SK-N-SH (cell line): ENCODE data around the gene USE1. TPM values are rescaled to one million over a fixed set of nuclear protein-coding genes. Genes with fewer than 3 reads are reported as not detected.

Experiments used
- CTCF ChIA-PET: fragments of 300-600, 350-600 bp; formaldehyde crosslinking; extraction: SDS; loops from one replicate; lab custom pipeline; 2021; lab: Yijun Ruan, JAX
- POLR2A ChIA-PET: fragments of 350-600 bp; sonication (Branson Sonifier 250); formaldehyde crosslinking; extraction: SDS; loops from one replicate; lab custom pipeline; 2020; ENCODE audit warnings: antibody characterized with exemption, inconsistent platforms; lab: Yijun Ruan, JAX
- DNase-seq: peaks from one replicate; pipeline ENCODE4 v3.0.0; 2012
- H2AFZ ChIP-seq: fragments of 200-600 bp; sonication (generic); 2 replicates; pipeline ENCODE4 v1.8.1; 2016; ENCODE audit warnings: antibody characterized with exemption, mild to moderate bottlenecking, low read depth
- H3F3A ChIP-seq: fragments of 200-600 bp; sonication (generic); replicated peaks from 2 replicates; pipeline ENCODE3; 2016; ENCODE audit warnings: antibody characterized with exemption, mild to moderate bottlenecking; ENCODE audit not compliant: insufficient read depth
- H3K27ac ChIP-seq, 2 experiments: fragments of 200-500 bp in 1 of 2; fragments of 200-600 bp in 1 of 2; sonication (Bioruptor generic) in 1 of 2; sonication (generic), shearing (Covaris generic) in 1 of 2; 2 replicates each; pipeline versions ENCODE4 v1.5.1 to v1.6.1; 2014 to 2016; ENCODE audit warnings: low read depth in 2 of 2, inconsistent platforms in 1 of 2, low read length in 1 of 2, mild to moderate bottlenecking in 1 of 2, mixed read lengths in 1 of 2
- H3K27me3 ChIP-seq: fragments of 200-600 bp; sonication (generic), shearing (Covaris generic); 2 replicates; pipeline ENCODE4 v1.6.1; 2016; ENCODE audit warnings: mixed run types; ENCODE audit not compliant: insufficient read depth
- H3K36me3 ChIP-seq, 2 experiments: fragments of 200-500 bp in 1 of 2; fragments of 200-600 bp in 1 of 2; sonication (Bioruptor generic) in 1 of 2; sonication (generic) in 1 of 2; replicated peaks in 1 of 2; 2 replicates each; pipeline versions ENCODE3 to v1.5.1; 2014 to 2016; ENCODE audit warnings: low read length in 1 of 2, mild to moderate bottlenecking in 1 of 2; ENCODE audit not compliant: insufficient read depth in 2 of 2, control insufficient read depth in 1 of 2
- H3K4me1 ChIP-seq, 2 experiments: fragments of 200-500 bp in 1 of 2; fragments of 200-600 bp in 1 of 2; sonication (Bioruptor generic) in 1 of 2; sonication (generic), shearing (Covaris generic) in 1 of 2; 2 replicates each; pipeline versions ENCODE4 v1.5.1 to v1.6.1; 2014 to 2016; ENCODE audit warnings: low read depth in 1 of 2, low read length in 1 of 2, mixed run types in 1 of 2; ENCODE audit not compliant: insufficient read depth in 2 of 2, control insufficient read depth in 1 of 2
- H3K4me2 ChIP-seq: fragments of 200-600 bp; sonication (generic), shearing (Covaris generic); 2 replicates; pipeline ENCODE4 v1.6.1; 2017; ENCODE audit warnings: mixed run types
- H3K4me3 ChIP-seq, 2 experiments: fragments of 200-500 bp in 1 of 2; fragments of 200-600 bp in 1 of 2; sonication (Bioruptor generic) in 1 of 2; sonication (generic), shearing (Covaris generic) in 1 of 2; 2 replicates each; pipeline versions ENCODE4 v1.5.1 to v1.8.1; 2014 to 2016; ENCODE audit warnings: low read depth in 2 of 2, inconsistent platforms in 1 of 2, low read length in 1 of 2, mild to moderate bottlenecking in 1 of 2, mixed read lengths in 1 of 2, moderate library complexity in 1 of 2
- H3K79me2 ChIP-seq: fragments of 200-600 bp; sonication (generic); 2 replicates; pipeline ENCODE4 v1.8.1; 2017; ENCODE audit warnings: mild to moderate bottlenecking; ENCODE audit not compliant: insufficient read depth
- H3K9ac ChIP-seq: fragments of 200-600 bp; sonication (generic); 2 replicates; pipeline ENCODE4 v1.6.1; 2017; ENCODE audit warnings: mixed run types
- H3K9me2 ChIP-seq: fragments of 200-600 bp; sonication (generic); 2 replicates; pipeline ENCODE4 v1.6.1; 2017; ENCODE audit warnings: mixed run types
- H3K9me3 ChIP-seq: fragments of 200-600 bp; sonication (generic); 2 replicates; pipeline ENCODE4 v1.6.1; 2017; ENCODE audit warnings: mixed run types, mild to moderate bottlenecking, moderate library complexity
- H4K20me1 ChIP-seq: fragments of 200-600 bp; sonication (generic); 2 replicates; pipeline ENCODE4 v1.6.1; 2017; ENCODE audit warnings: mild to moderate bottlenecking, mixed run types; ENCODE audit not compliant: insufficient read depth
- EP300 ChIP-seq, 2 experiments: IDR thresholded peaks; 2 replicates each; pipeline versions ENCODE4 v1.4.0 to v1.6.1; 2012; ENCODE audit warnings: borderline replicate concordance in 1 of 2, low read depth in 1 of 2, low read length in 1 of 2
- FOSL2 ChIP-seq: IDR thresholded peaks from 2 replicates; pipeline ENCODE4 v1.4.0; 2012; ENCODE audit warnings: low read depth, mild to moderate bottlenecking, moderate library complexity, borderline replicate concordance
- FOXJ3 ChIP-seq: sonication (generic); formaldehyde crosslinking; IDR thresholded peaks from 2 replicates; pipeline ENCODE4 v1.5.1; 2020; ENCODE audit warnings: mild to moderate bottlenecking, missing genetic modification reagents
- FOXM1 ChIP-seq: IDR thresholded peaks from 2 replicates; pipeline ENCODE4 v1.4.0; 2012; ENCODE audit warnings: low read depth, mild to moderate bottlenecking
- NFIC ChIP-seq: IDR thresholded peaks from 2 replicates; pipeline ENCODE4 v1.4.0; 2012; ENCODE audit warnings: borderline replicate concordance
- NRF1 ChIP-seq: IDR thresholded peaks from 2 replicates; pipeline ENCODE4 v1.6.1; 2012; ENCODE audit warnings: low read depth, mild to moderate bottlenecking, low read length
- RCOR1 ChIP-seq: fragments of 150-350 bp; IDR thresholded peaks from 2 replicates; pipeline ENCODE4 v1.6.1; 2017; ENCODE audit warnings: antibody characterized with exemption, low read length
- RXRA ChIP-seq: IDR thresholded peaks from 2 replicates; pipeline ENCODE4 v1.4.0; 2012; ENCODE audit warnings: low read depth, mild to moderate bottlenecking, borderline replicate concordance
- TAF1 ChIP-seq: IDR thresholded peaks from 2 replicates; pipeline ENCODE4 v1.6.1; 2012; ENCODE audit warnings: low read depth, mild to moderate bottlenecking, low read length, moderate library complexity, borderline replicate concordance
- TCF12 ChIP-seq: IDR thresholded peaks from 2 replicates; pipeline ENCODE4 v1.4.0; 2012
- TEAD4 ChIP-seq: IDR thresholded peaks from 2 replicates; pipeline ENCODE4 v1.4.0; 2012; ENCODE audit warnings: mild to moderate bottlenecking, borderline replicate concordance; ENCODE audit not compliant: insufficient read depth
- WGBS: methylation state at CpG from one replicate; pipeline ENCODE4 v1.1.6; 2017; ENCODE audit warnings: low lambda C conversion rate; 5-methylcytosine and 5-hydroxymethylcytosine counted together
- polyA plus RNA-seq, 3 experiments: library from polyadenylated mRNA; depleted of rRNA; stranded (reverse); fragments of >200 nt; gene quantifications; 2 replicates each; pipeline ENCODE4 v1.2.3, GENCODE V29; 2012
- TF ChIP-seq, protein P1 (sequence below): fragments of 150-350 bp; IDR thresholded peaks from 2 replicates; pipeline ENCODE4 v1.6.1; 2017; ENCODE audit warnings: antibody characterized with exemption, low read length, low read depth, borderline replicate concordance
- TF ChIP-seq, protein P2 (sequence below): IDR thresholded peaks from 2 replicates; pipeline ENCODE4 v1.6.1; 2012; ENCODE audit warnings: mild to moderate bottlenecking, low read depth, low read length, moderate library complexity
- TF ChIP-seq, protein P3 (sequence below): fragments of 200-600 bp; sonication (generic); IDR thresholded peaks from 2 replicates; pipeline ENCODE4 v1.6.1; 2017; ENCODE audit warnings: antibody characterized with exemption, mild to moderate bottlenecking, moderate library complexity
- TF ChIP-seq, protein P4 (sequence below): IDR thresholded peaks from 2 replicates; pipeline ENCODE4; 2012
- TF ChIP-seq, protein P5 (sequence below): fragments of 150-350 bp; IDR thresholded peaks from 2 replicates; pipeline ENCODE4 v1.6.1; 2016; ENCODE audit warnings: mild to moderate bottlenecking, low read depth, low read length
- TF ChIP-seq, protein P6 (sequence below): IDR thresholded peaks from 2 replicates; pipeline ENCODE4 v1.4.0; 2012; ENCODE audit warnings: low read depth, borderline replicate concordance

The USE1 gene
- polyA plus RNA-seq, 1 of the 3 experiments (the other 2 are of a cell fraction): 81.8 TPM

DNA sequence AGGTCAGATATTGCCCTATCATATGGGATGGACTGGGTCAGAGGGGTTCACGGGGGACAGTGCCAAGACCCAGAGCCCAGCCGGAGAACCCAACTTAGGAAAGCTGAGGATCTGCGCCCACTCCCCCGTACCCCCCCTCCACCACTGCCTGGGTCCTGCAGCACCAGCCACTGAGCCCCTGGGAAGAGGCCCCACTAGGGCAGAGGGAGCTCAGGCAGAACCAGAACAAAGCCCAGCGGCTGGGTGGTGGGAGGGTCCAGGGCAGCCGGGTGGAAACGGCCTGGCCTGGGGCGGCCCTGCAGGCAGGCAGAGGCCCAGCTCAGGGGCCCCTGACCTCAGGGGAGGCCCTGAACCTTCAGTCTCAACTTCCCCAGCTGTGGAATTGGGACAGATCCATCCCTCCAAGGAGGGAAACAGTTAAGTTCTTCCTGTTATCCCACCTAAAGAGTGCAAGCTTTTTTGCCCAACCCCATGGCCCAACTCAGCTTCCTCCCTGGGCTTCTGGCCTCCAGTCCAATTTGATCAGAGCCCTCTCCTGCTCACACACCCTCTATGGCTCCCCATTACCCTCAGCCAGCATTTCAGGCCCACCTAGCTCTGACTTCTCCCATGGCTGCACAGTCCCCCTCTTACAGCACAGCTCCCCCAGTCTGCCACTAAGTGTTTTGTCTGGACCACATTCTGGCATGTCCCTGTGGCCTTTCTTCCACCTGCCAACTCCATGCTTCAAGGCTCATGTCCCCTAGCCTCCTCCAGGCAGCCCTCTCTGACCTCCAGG, 27.5 kb downstream of the USE1 start:
- ChIA-PET POLR2A (interaction anchor here (0.8 to 3.7 kb wide), 4 partner anchors 25 to 63 kb away, joined by 4 to 15 read pairs (median 8); partner anchors contain the start of genes ANKLE1, BABAM1, MRPL34 and USE1), CTCF (interaction anchor here (0.8 to 3.1 kb wide), 6 partner anchors 8 to 103 kb away, joined by 3 to 13 read pairs (median 3); partner anchors contain the start of gene USE1)
- DNase-seq: no peak
- peak overlapping the region; percentile 92 to 97 for H3K4me3 ChIP-seq
- H3K4me2 ChIP-seq: peak overlapping the region; percentile 99
- 100% methylated on average over 3 of the region's 8 CpGs for WGBS
- H3K9me3 ChIP-seq: no peaks in the 10 kb centered on the region
- no peaks in the 10 kb centered on the region for H3K27me3 ChIP-seq
- H3K36me3 ChIP-seq: peaks cover 3 to 7% of the 10 kb centered on the region in 2 experiments
- peaks cover 6 to 19% of the 10 kb centered on the region in 2 experiments; a peak in 2 of 4 replicates for H3K4me1 ChIP-seq
- peaks cover 70% of the 10 kb centered on the region for H3K79me2 ChIP-seq
- H3K27ac ChIP-seq: no peak overlapping the region
- H3F3A ChIP-seq: peaks cover 17% of the 10 kb centered on the region
- H3K9me2 ChIP-seq: no peaks in the 10 kb centered on the region
- no peak overlapping the region for H2AFZ ChIP-seq
- no peak overlapping the region; the same call in 1 of the 2 replicates for H3K9ac ChIP-seq
- TF ChIP-seq RXRA (no peak), TEAD4 (no peak), FOXM1 (no peak), NFIC (no peak), TAF1 (no peak), EP300 (IDR thresholded peaks at IDR 0.05; ENCODE audit: borderline replicate concordance in 1 of 2, low read depth in 1 of 2, low read length in 1 of 2) (no peak), NRF1 (no peak), TCF12 (no peak), FOXJ3 (CRISPR knock-in tag) (no peak), RCOR1 (no peak), FOSL2 (no peak)
- TF ChIP-seq, protein P1, sequence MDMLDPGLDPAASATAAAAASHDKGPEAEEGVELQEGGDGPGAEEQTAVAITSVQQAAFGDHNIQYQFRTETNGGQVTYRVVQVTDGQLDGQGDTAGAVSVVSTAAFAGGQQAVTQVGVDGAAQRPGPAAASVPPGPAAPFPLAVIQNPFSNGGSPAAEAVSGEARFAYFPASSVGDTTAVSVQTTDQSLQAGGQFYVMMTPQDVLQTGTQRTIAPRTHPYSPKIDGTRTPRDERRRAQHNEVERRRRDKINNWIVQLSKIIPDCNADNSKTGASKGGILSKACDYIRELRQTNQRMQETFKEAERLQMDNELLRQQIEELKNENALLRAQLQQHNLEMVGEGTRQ: no peak
- TF ChIP-seq, protein P2, sequence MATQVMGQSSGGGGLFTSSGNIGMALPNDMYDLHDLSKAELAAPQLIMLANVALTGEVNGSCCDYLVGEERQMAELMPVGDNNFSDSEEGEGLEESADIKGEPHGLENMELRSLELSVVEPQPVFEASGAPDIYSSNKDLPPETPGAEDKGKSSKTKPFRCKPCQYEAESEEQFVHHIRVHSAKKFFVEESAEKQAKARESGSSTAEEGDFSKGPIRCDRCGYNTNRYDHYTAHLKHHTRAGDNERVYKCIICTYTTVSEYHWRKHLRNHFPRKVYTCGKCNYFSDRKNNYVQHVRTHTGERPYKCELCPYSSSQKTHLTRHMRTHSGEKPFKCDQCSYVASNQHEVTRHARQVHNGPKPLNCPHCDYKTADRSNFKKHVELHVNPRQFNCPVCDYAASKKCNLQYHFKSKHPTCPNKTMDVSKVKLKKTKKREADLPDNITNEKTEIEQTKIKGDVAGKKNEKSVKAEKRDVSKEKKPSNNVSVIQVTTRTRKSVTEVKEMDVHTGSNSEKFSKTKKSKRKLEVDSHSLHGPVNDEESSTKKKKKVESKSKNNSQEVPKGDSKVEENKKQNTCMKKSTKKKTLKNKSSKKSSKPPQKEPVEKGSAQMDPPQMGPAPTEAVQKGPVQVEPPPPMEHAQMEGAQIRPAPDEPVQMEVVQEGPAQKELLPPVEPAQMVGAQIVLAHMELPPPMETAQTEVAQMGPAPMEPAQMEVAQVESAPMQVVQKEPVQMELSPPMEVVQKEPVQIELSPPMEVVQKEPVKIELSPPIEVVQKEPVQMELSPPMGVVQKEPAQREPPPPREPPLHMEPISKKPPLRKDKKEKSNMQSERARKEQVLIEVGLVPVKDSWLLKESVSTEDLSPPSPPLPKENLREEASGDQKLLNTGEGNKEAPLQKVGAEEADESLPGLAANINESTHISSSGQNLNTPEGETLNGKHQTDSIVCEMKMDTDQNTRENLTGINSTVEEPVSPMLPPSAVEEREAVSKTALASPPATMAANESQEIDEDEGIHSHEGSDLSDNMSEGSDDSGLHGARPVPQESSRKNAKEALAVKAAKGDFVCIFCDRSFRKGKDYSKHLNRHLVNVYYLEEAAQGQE: no peak
- TF ChIP-seq, protein P3, sequence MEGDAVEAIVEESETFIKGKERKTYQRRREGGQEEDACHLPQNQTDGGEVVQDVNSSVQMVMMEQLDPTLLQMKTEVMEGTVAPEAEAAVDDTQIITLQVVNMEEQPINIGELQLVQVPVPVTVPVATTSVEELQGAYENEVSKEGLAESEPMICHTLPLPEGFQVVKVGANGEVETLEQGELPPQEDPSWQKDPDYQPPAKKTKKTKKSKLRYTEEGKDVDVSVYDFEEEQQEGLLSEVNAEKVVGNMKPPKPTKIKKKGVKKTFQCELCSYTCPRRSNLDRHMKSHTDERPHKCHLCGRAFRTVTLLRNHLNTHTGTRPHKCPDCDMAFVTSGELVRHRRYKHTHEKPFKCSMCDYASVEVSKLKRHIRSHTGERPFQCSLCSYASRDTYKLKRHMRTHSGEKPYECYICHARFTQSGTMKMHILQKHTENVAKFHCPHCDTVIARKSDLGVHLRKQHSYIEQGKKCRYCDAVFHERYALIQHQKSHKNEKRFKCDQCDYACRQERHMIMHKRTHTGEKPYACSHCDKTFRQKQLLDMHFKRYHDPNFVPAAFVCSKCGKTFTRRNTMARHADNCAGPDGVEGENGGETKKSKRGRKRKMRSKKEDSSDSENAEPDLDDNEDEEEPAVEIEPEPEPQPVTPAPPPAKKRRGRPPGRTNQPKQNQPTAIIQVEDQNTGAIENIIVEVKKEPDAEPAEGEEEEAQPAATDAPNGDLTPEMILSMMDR: no peak
- TF ChIP-seq, protein P4, sequence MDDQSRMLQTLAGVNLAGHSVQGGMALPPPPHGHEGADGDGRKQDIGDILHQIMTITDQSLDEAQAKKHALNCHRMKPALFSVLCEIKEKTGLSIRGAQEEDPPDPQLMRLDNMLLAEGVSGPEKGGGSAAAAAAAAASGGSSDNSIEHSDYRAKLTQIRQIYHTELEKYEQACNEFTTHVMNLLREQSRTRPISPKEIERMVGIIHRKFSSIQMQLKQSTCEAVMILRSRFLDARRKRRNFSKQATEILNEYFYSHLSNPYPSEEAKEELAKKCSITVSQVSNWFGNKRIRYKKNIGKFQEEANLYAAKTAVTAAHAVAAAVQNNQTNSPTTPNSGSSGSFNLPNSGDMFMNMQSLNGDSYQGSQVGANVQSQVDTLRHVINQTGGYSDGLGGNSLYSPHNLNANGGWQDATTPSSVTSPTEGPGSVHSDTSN: no peak
- TF ChIP-seq, protein P5, sequence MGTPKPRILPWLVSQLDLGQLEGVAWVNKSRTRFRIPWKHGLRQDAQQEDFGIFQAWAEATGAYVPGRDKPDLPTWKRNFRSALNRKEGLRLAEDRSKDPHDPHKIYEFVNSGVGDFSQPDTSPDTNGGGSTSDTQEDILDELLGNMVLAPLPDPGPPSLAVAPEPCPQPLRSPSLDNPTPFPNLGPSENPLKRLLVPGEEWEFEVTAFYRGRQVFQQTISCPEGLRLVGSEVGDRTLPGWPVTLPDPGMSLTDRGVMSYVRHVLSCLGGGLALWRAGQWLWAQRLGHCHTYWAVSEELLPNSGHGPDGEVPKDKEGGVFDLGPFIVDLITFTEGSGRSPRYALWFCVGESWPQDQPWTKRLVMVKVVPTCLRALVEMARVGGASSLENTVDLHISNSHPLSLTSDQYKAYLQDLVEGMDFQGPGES: no peak
- TF ChIP-seq, protein P6, sequence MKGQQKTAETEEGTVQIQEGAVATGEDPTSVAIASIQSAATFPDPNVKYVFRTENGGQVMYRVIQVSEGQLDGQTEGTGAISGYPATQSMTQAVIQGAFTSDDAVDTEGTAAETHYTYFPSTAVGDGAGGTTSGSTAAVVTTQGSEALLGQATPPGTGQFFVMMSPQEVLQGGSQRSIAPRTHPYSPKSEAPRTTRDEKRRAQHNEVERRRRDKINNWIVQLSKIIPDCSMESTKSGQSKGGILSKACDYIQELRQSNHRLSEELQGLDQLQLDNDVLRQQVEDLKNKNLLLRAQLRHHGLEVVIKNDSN: no peak
- peaks cover 16% of the 10 kb centered on the region; the same call in 1 of the 2 replicates for H4K20me1 ChIP-seq
